Left cardiac atrium (tissue), 4 donors: ENCODE measurements around the gene ANKRD20A1. TPM values are rescaled to one million over a fixed set of nuclear protein-coding genes. Genes with fewer than 3 reads are reported as not detected.
"Not testable (repeated sequence)": the region's sequence is repeated elsewhere in the genome, so short reads cannot be mapped to it uniquely, and the experiment has no call there.

ENCODE experiments used
- ATAC-seq, 2 donors: fragments of 200-7000 bp; cut with Tn5 transposase; one replicate each; pipeline ENCODE4 v1.9.1; 2020; ENCODE audit warnings: mild to moderate bottlenecking in 2 of 2, moderate library complexity in 2 of 2
- DNase-seq: peaks from one replicate; pipeline ENCODE4 v3.0.0-alpha.2; 2020
- intact Hi-C, 2 donors: fragments of 100-400 bp; cut with DNase I; formaldehyde crosslinking; loops; one replicate each; pipeline versions ENCODE4 v1.14.1 to v1.15.1; 2022 to 2023
- long read RNA-seq: library from polyadenylated mRNA; unstranded; transcript quantifications from one replicate; pipeline ENCODE4 v2.0.0, GENCODE V29; 2021
- total RNA-seq, 2 donors: library from RNA; stranded (reverse); fragmentation: NEBNext Ultra II Directional; extraction: Animal tissue kit (Norgen Biotek cat#: 25700); gene quantifications; one replicate each; pipeline ENCODE4 v1.2.1, GENCODE V29; 2021
- donor health status: DM: no; HTN: yes; CAD: no.
- donor health status: DM: no; HTN: yes; CAD: no; lungs with severe emphysema.
- donor health status: DM: yes; HTN: yes; CAD: no.
- donor health status: Dilated cardiomyopathy.

Gene ANKRD20A1
- total RNA-seq, result 1 to 10 TPM; 1.8 to 6.3 TPM
- long read RNA-seq, result 0 reads

GRCh38 chr9:67858871-67859270 is at the start of gene ANKRD20A1:
Gene ANKRD20A1 (plus strand): TSS chr9:67858931. CDS start chr9:67859427, 496 bp downstream.
- DNase-seq, intact Hi-C loops: not testable (repeated sequence)
- peak in 1 of 2 donors; percentile 71 for ATAC-seq

GRCh38 chr9:67832088-67832487 is 26.6 kb upstream of the ANKRD20A1 start:
- ATAC-seq, DNase-seq, intact Hi-C loops: not testable (repeated sequence)
